Sigmoid colon (tissue), 7 donors: Measurements from ENCODE around the gene USP2. TPM values are rescaled to one million over a fixed set of nuclear protein-coding genes. Genes with fewer than 3 reads are reported as not detected.

Experiments used
- DNase-seq: peaks from one replicate; pipeline ENCODE4 v3.0.0-alpha.2; 2019
- H3K27ac ChIP-seq, 4 donors: fragments of 200-600 bp; sonication (generic); one replicate each; pipeline ENCODE4 v1.5.1; 2016 to 2019; ENCODE audit warnings: mild to moderate bottlenecking in 1 of 4
- H3K27me3 ChIP-seq, 3 donors: fragments of 200-600 bp; sonication (generic); one replicate each; pipeline ENCODE4 v1.5.1; 2019; ENCODE audit warnings: mild to moderate bottlenecking in 1 of 3
- H3K36me3 ChIP-seq, 4 donors: fragments of 200-600 bp; sonication (generic); one replicate each; pipeline ENCODE4 v1.5.1; 2016 to 2019
- H3K4me1 ChIP-seq, 4 donors: fragments of 200-600 bp; sonication (generic); one replicate each; pipeline ENCODE4 v1.5.1; 2017 to 2019
- H3K4me3 ChIP-seq, 4 donors: fragments of 200-600 bp; sonication (generic); one replicate each; pipeline ENCODE4 v1.5.1; 2017 to 2019; ENCODE audit warnings: mild to moderate bottlenecking in 2 of 4, moderate library complexity in 1 of 4
- H3K9me3 ChIP-seq, 4 donors: fragments of 200-600 bp in 3 of 4; sonication (generic) in 3 of 4; one replicate each; pipeline versions ENCODE4 v1.5.1 to v1.6.1; 2013 to 2019
- EP300 ChIP-seq, 4 donors: sonication (generic); formaldehyde crosslinking; IDR thresholded peaks; one replicate each; pipeline ENCODE4 v1.6.1; 2017; ENCODE audit warnings: antibody characterized with exemption in 4 of 4
- POLR2A ChIP-seq, 2 donors: fragments of 450-650 bp; IDR thresholded peaks; one replicate each; pipeline ENCODE4 v1.6.1; 2016; ENCODE audit warnings: antibody characterized with exemption in 2 of 2, mild to moderate bottlenecking in 2 of 2, moderate library complexity in 2 of 2
- POLR2AphosphoS5 ChIP-seq, 4 donors: sonication (generic); formaldehyde crosslinking; IDR thresholded peaks; one replicate each; pipeline ENCODE4 v1.6.1; 2017; ENCODE audit warnings: antibody characterized with exemption in 4 of 4
- WGBS, 2 donors: extraction: QIAGEN DNeasy Blood & Tissue Kit; methylation state at CpG; one replicate each; pipeline ENCODE4 v1.1.7; 2013; 5-methylcytosine and 5-hydroxymethylcytosine counted together
- intact Hi-C: fragments of 100-400 bp; cut with DNase I; formaldehyde crosslinking; loops from one replicate; pipeline ENCODE4 v1.15.1; 2023
- polyA plus RNA-seq, 3 donors: library from polyadenylated mRNA; stranded (reverse); fragments of 200-250 nt; gene quantifications; one replicate each; pipeline ENCODE4 v1.2.3, GENCODE V29; 2013
- total RNA-seq, 4 donors: library from RNA; depleted of rRNA; stranded (reverse); fragments of >200 nt; gene quantifications; one replicate each; pipeline ENCODE4 v1.1.0, GENCODE V29; 2016
- TF ChIP-seq, protein P1 (sequence below), 4 experiments: fragments of 450-650 bp in 3 of 4; fragments of 200-600 bp in 1 of 4; IDR thresholded peaks; one replicate each; pipeline ENCODE4 v1.5.1; 2016 to 2019; ENCODE audit warnings: antibody characterized with exemption in 4 of 4, mild to moderate bottlenecking in 3 of 4, moderate library complexity in 2 of 4
- donor health status: healthy with polysubstance abuse.
- donor health status: Bipolar disorder and iron deficiency.
- donor health status: healthy.

The USP2 gene
- total and polyA plus RNA-seq, 7 donors = 0.71 to 13.2 (median 1.9) TPM

DNA sequence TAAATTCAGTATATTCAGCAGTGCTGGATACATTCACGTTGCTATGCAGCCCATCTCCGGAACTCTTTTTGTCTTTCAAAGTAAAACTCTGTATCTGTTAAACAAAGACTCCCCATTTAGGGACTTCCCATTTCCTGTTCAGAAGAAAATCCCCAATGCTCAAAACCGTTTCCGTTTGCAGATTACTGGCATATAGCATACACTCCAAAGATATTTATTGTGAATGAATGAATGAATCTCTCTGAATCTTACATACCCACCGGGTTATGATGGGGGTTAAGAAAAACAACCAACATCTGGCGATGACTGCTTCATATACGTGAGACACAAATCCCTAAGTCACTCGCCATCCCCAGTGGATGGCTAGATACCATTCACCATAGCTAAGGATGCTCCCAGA lies 39.9 kb upstream of the USP2 start:
- TF ChIP-seq EP300 (IDR thresholded peaks at IDR 0.05) = no peak
- TF ChIP-seq, protein P1, sequence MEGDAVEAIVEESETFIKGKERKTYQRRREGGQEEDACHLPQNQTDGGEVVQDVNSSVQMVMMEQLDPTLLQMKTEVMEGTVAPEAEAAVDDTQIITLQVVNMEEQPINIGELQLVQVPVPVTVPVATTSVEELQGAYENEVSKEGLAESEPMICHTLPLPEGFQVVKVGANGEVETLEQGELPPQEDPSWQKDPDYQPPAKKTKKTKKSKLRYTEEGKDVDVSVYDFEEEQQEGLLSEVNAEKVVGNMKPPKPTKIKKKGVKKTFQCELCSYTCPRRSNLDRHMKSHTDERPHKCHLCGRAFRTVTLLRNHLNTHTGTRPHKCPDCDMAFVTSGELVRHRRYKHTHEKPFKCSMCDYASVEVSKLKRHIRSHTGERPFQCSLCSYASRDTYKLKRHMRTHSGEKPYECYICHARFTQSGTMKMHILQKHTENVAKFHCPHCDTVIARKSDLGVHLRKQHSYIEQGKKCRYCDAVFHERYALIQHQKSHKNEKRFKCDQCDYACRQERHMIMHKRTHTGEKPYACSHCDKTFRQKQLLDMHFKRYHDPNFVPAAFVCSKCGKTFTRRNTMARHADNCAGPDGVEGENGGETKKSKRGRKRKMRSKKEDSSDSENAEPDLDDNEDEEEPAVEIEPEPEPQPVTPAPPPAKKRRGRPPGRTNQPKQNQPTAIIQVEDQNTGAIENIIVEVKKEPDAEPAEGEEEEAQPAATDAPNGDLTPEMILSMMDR (IDR thresholded peaks at IDR 0.05) = no peak
- no peak for TF ChIP-seq POLR2A (IDR thresholded peaks at IDR 0.05)
- TF ChIP-seq POLR2AphosphoS5 (IDR thresholded peaks at IDR 0.05) = no peak
- H3K27me3 ChIP-seq = peaks cover 0 to 32% (median 21%) of the 10 kb centered on the region in 3 donors
- peaks cover 0 to 66% (median 48%) of the 10 kb centered on the region in 4 donors for H3K4me1 ChIP-seq
- intact Hi-C loops = no loop called here
- H3K27ac ChIP-seq = peak overlapping the region in 2 of 4 donors; percentile 73 to 80
- H3K4me3 ChIP-seq = peak overlapping the region in 2 of 4 donors; percentile 63 to 64
- WGBS, 2 donors = 37 to 46% methylated on average over 8 of the region's 8 CpGs
- DNase-seq = no peak
- H3K9me3 ChIP-seq = no peaks in the 10 kb centered on the region
- H3K36me3 ChIP-seq = no peaks in the 10 kb centered on the region

DNA sequence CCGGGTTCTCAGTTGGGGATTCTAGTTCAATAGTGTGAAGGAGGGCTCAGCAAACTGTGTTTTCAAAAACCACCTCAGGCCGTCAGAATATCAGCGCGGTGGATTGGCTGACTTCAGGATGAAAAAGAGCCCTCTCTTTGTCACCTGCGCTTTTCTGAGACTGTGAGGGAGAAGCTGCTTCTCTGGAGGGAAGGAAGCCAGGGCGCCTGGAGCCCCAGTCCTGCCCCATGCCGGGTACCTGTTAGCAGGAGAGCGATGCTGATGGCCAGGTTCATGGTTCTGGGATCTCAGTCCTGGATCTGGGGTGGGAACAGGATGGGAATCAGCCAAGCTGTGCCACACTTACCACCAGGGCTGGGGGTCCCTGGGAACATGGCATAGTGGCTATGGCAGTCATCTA lies 39.1 kb upstream of the USP2 start:
- WGBS, 2 donors = 89 to 91% methylated on average over 8 of the region's 8 CpGs
- Histone ChIP-seq H3K4me1 (peaks cover 0 to 66% (median 48%) of the 10 kb centered on the region in 4 donors), H3K9me3 (no peaks in the 10 kb centered on the region), H3K27ac (no peak overlapping the region), H3K36me3 (no peaks in the 10 kb centered on the region), H3K4me3 (no peak overlapping the region), H3K27me3 (peaks cover 0 to 32% (median 21%) of the 10 kb centered on the region in 3 donors)
- intact Hi-C loops = no loop called here
- TF ChIP-seq POLR2AphosphoS5 (IDR thresholded peaks at IDR 0.05) = no peak
- no peak for TF ChIP-seq EP300 (IDR thresholded peaks at IDR 0.05)
- TF ChIP-seq POLR2A (IDR thresholded peaks at IDR 0.05) = no peak
- TF ChIP-seq, protein P1 (IDR thresholded peaks at IDR 0.05) = no peak
- no peak for DNase-seq

DNA sequence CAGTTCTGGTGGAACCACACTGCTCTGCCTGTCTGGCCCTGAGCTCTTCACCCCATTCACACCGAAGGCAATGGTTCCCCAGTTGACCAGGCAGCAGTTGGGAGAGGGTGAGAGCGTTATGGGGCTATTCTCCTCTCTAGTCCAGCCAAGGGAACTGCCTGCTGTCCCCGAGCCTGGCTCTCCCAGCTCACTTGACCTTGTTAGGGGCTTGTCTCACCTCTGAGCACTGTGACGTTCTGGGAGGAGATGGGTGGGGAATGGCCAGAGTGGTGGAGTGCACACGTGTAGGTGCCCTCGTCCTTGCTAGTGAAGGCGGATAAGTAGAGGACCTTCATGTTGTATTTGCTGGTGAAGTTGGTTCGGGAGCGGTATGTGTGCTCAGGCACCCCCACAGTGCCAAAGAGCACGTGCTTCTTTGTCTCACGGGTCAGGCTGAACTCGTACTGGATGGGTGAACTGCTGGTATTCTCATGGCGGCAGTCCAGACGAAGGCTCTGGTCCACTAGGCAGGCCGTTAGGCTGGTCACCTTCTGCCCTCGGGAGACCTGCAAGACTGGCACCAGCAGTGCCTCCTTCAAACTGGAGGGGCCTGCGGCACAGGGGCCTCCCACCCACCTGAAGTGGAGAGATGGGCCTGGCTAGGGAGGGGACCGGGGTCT lies 38.5 kb upstream of the USP2 start:
- 79 to 85% methylated on average over 18 of the region's 18 CpGs for WGBS, 2 donors
- Histone ChIP-seq H3K27me3 (peaks cover 0 to 32% (median 21%) of the 10 kb centered on the region in 3 donors), H3K9me3 (no peaks in the 10 kb centered on the region), H3K4me1 (peaks cover 0 to 60% (median 44%) of the 10 kb centered on the region in 4 donors), H3K36me3 (no peaks in the 10 kb centered on the region), H3K4me3 (no peak overlapping the region), H3K27ac (no peak overlapping the region)
- intact Hi-C loops = no loop called here
- no peak for DNase-seq
- TF ChIP-seq, protein P1 (IDR thresholded peaks at IDR 0.05) = no peak
- TF ChIP-seq POLR2A (IDR thresholded peaks at IDR 0.05) (no peak), EP300 (IDR thresholded peaks at IDR 0.05) (no peak), POLR2AphosphoS5 (IDR thresholded peaks at IDR 0.05) (no peak)

DNA sequence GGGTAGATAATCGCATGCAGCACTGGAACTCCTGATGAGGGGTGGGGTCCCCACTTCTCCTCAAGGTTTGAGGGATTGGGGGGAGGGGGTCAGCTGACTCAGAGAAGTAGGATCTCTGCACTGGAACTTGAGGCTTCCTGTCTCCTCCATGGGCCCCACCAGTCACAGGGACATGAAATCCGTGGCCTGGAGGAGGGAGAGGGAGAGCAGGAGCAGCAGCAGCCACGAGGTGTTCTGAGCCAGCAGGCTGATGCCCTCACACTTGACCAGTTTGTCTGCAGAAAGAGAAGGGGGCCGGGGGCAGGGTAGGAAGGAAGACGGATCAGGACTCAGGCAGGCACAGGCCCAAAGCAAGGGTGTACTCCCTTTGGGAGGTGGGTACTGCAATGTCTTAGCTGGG lies 37.8 kb upstream of the USP2 start:
- intact Hi-C loops = no loop called here
- H3K4me3 ChIP-seq = no peak overlapping the region
- H3K27ac ChIP-seq = no peak overlapping the region
- WGBS, 2 donors = 76 to 86% methylated on average over 5 of the region's 5 CpGs
- TF ChIP-seq POLR2AphosphoS5 (IDR thresholded peaks at IDR 0.05) (no peak), POLR2A (IDR thresholded peaks at IDR 0.05) (no peak), EP300 (IDR thresholded peaks at IDR 0.05) (no peak)
- TF ChIP-seq, protein P1 (IDR thresholded peaks at IDR 0.05) = no peak
- no peaks in the 10 kb centered on the region for H3K9me3 ChIP-seq
- H3K36me3 ChIP-seq = no peaks in the 10 kb centered on the region
- H3K4me1 ChIP-seq = peaks cover 0 to 53% (median 39%) of the 10 kb centered on the region in 4 donors
- DNase-seq = no peak
- peaks cover 0 to 32% (median 21%) of the 10 kb centered on the region in 3 donors for H3K27me3 ChIP-seq
